ENCODE results near the gene CILP. TPM values are rescaled to one million over a fixed set of nuclear protein-coding genes. Genes with fewer than 3 reads are reported as not detected.

CILP gene, protein sequence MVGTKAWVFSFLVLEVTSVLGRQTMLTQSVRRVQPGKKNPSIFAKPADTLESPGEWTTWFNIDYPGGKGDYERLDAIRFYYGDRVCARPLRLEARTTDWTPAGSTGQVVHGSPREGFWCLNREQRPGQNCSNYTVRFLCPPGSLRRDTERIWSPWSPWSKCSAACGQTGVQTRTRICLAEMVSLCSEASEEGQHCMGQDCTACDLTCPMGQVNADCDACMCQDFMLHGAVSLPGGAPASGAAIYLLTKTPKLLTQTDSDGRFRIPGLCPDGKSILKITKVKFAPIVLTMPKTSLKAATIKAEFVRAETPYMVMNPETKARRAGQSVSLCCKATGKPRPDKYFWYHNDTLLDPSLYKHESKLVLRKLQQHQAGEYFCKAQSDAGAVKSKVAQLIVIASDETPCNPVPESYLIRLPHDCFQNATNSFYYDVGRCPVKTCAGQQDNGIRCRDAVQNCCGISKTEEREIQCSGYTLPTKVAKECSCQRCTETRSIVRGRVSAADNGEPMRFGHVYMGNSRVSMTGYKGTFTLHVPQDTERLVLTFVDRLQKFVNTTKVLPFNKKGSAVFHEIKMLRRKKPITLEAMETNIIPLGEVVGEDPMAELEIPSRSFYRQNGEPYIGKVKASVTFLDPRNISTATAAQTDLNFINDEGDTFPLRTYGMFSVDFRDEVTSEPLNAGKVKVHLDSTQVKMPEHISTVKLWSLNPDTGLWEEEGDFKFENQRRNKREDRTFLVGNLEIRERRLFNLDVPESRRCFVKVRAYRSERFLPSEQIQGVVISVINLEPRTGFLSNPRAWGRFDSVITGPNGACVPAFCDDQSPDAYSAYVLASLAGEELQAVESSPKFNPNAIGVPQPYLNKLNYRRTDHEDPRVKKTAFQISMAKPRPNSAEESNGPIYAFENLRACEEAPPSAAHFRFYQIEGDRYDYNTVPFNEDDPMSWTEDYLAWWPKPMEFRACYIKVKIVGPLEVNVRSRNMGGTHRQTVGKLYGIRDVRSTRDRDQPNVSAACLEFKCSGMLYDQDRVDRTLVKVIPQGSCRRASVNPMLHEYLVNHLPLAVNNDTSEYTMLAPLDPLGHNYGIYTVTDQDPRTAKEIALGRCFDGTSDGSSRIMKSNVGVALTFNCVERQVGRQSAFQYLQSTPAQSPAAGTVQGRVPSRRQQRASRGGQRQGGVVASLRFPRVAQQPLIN
- not detected in 2 replicates for total RNA-seq

DNA sequence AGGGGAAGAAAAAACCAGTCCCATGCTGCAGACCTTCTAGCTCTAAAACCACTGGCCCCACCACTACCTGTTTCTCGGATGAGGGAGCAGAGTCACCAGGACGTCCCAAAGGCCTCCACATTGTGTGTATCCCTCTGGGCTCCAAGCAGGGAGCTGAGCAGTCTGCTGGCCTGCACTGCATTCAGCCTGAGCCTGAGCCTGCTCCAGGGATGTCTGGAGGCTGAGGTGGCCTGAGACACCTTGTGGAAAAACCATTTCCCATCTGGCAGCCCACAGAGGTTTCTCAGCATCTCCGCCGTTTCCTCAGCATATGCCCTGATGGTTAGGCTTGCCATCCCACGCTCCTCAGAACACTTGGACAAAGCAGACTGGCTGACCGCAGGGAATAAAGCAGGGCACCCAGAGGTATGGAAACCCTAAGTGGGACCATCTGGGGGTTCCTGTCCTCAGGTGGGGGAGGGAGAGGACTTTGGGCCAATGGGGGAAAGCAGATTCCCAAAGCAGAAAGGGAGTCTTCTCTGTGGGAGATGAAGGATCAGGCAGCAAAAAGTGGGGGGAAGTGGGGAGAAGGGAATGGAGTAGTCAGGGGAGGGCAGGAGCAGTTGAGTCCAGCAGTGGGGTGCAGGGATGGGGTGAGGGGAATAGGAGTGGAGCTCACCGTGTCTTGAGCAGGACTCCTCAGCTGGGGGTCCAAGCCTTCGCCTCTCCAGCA is at the start of gene CILP:
Gene CILP (minus strand): TSS at position 704 of the 712 bp plus-strand sequence. CDS start 1,718 bp downstream, outside the sequence.

DNA sequence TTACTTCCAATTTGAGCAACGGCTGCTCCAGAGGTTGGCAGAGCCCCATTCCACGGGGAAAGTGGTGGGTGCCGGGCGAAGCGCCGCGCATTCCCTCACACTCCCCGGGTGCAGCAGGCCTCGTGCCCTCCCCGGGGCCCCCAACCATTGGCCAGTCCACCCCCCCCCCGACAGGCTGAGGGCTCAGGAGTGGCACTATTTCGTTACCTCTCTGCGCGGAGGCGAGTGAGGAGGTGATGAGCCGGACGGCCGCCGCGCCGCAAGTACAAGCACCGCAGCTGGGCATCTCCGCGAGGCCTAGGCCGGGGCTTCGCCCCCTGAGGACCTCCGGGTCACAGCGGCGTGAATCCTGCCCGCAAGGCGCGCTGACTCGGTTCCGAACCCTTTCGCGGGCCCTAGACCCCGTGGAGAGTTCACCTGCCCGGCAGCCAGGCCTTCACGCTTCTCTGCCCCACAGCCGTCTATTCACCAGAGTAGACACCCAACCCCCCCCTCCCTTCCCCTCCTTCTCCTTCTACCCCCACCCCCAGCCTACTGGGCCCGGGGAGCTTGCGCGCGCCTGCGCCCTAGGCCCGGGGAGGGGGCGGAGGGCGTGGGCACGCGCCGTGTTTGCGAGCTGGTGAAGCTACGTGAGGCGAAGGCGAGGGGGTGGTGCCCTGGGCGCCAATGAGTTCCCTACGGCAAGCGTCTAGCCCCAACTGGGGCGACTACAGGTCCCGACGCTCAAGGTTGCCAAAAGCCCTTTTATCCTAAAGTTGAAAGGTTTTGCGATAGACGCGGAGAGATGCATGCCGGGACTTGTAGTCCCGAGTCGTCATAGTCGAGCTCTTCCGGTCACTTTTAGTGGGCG is 26.2 kb downstream of the CILP start, which contains the start of gene CLPX:
Gene CLPX (minus strand): TSS at position 475 of the 850 bp plus-strand sequence. CDS start 189 bp downstream, at position 286.

Other genes with a start within 250 kb of the CILP start
- 70.1 and 74.1 TPM in 2 replicates for gene SPG21, start 221.6 kb downstream of the CILP start, total RNA-seq
- 25.4 and 32.6 TPM in 2 replicates for gene MTFMT, start 181.8 kb downstream of the CILP start, total RNA-seq
- not detected in 2 replicates for gene SLC51B, start 166.1 kb downstream of the CILP start, total RNA-seq
- 1.1 TPM in 1 of 2 replicates, not detected in the other for gene RASL12, start 143.5 kb downstream of the CILP start, total RNA-seq
- not detected in 2 replicates for gene KBTBD13, start 134.7 kb downstream of the CILP start, total RNA-seq
- 0.38 and 0.47 TPM in 2 replicates for gene UBAP1L, start 96.3 kb downstream of the CILP start, total RNA-seq
- gene PDCD7, start 77.7 kb downstream of the CILP start, total RNA-seq: 16.2 and 23.4 TPM in 2 replicates
- gene CLPX, start 26.1 kb downstream of the CILP start, total RNA-seq: 19.1 and 19.2 TPM in 2 replicates
- 4.0 and 6.9 TPM in 2 replicates for gene PARP16, start 75.4 kb upstream of the CILP start, total RNA-seq
- gene RNU5A-1, start 84.6 kb upstream of the CILP start, total RNA-seq: not detected in 2 replicates
- not detected in 2 replicates for gene RNU5B-1, start 93.2 kb upstream of the CILP start, total RNA-seq
- gene IGDCC3, start 166.5 kb upstream of the CILP start, total RNA-seq: not detected in 2 replicates
- 0.16 and 0.19 TPM in 2 replicates for gene IGDCC4, start 211.5 kb upstream of the CILP start, total RNA-seq

Data from hair follicular keratinocyte (primary cell).